NCI-H2196 (cell line): ENCODE data around the gene HRCT1.
A peak's percentile ranks its signal among the peaks of the same experiment; 100 is the strongest.
"Not testable (repeated sequence)": the region's sequence is repeated elsewhere in the genome, so short reads cannot be mapped to it uniquely, and the experiment has no call there.

ENCODE experiments used
- DNase-seq: peaks from one replicate; lab custom pipeline; 2025; ENCODE audit not compliant: unreplicated experiment; lab: John Stamatoyannopoulos, UW

The HRCT1 gene

DNA sequence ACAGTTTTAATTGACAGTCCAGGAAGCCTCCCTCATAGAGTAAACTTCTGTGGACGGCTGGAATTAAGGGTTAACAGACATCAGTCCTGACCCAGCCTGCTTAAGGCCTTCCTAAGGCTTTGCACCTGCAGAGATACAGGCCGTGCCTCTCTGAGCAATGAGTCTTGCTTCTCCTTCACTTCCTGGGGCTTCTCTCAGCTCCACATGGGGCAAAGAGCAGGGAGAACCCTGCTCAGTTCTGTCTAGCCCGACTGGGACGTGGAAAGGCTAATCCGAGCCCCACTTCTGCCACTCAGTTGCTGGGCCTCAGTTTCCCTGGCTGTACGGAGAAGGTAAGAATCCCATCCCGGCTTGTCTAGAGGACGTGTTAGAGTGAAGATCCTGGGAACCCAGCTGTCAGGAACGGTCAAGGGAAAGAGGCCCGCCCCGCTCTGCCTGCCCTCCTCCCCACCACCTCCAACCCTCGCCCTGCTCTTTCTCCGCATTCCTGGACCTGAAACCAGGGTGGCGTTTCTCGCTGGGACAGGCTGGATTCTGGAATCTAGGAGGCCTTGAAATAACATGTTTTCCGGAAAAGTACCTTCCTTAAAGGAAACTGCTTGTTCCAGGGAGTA lies 9.8 kb downstream of the HRCT1 start:
- DNase-seq = no peak

DNA sequence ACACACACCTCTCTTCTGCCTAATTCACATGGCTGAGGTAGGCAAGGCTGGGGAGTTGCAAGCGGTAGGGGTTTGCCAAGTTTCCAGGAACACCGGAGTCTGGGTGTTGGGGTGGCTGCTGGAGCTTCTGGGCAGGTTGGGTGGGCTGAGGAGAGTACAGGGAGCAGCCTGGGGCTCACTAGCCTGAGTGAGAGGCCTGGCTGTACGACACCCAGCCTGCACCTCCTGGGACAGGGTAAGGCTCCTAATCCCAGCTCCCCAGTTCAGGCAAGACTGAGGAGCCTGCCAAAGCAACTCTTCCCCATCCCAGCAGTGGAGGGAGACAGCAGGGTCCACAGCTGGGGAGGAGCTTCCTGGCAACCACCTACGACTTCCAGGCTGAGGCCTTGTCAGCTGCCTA lies 11.3 kb downstream of the HRCT1 start:
- no peak for DNase-seq

DNA sequence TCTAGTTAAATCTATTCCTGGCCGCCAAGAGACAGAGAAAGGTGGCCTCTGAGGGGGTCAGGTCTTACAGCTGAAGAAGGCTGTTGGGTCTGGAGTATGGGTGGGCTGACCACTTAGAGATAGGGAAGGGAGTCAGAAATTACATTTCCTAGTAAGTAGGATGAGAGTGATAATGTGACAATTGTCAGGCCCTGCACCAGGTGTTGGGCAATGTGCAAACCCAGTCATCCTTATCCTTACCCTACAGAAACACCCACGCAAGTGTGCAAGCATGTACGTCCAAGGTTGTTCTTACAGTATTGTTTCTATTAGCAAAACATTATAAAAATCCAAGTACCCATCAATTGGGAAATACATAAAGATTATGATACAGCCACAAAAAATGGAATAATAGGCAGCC lies 12.8 kb downstream of the HRCT1 start:
- no peak for DNase-seq

DNA sequence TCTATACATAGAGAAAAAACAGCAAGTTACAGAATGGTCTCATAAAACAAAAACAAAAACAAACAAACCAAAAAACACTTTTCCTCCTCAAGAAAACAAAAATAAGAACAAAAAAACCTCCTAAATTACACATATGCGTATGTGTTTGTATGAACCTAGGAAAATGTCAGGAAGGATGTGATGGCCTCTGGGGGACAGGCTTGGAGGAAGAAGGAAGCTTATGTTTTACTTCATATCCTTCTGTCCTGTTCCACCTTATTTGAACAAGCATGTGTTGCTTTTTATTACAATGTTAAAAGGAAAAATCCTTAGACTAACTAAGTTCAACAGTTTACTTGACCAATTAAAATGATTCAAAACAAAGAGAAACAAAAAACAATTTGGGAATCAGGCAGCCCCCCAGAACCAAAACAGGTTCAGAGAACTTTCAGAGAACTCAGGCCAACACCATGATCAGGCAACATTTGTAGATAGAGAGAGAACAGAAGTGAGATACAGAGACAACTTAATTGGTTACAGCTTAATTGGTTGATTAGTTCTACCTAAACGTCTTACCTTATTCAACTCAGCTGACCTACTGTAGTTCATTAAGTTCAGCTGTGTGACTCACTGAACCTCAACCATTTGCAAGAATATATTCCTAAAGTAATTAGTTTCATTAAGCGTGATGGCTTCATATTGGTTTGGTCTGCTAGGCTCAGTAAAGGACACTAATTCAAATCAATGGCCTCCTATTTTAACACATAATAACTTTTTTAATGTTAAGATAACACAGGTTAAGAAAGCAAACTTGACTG lies 13.4 kb downstream of the HRCT1 start:
- DNase-seq = no peak

DNA sequence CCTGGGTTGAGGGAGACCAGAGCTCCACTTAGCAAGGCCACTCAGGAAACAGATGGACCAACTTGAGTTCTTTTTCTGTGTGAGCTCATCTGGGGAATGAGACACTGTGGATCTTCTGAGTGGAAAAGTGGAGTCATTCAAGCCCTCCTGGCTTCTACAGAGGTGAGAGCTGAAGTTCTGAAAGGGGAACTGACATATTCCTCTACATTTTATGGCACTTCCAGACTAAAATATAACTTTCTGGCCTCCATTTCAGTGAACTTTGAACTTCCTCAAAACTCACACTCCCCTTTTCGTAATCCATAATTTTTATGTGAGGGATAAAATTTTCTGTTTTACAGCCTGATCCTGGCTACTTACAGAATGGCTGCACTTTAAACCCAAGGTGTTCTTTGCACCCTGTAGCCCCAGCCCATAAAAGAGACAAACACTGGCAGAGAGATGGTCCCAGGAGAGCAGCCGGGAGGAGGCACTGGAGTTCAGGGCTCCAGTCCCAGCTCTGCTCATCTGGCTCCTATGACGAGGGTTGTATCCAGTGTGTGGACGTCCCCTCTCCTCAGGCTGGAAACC lies 14.1 kb downstream of the HRCT1 start:
- no peak for DNase-seq

DNA sequence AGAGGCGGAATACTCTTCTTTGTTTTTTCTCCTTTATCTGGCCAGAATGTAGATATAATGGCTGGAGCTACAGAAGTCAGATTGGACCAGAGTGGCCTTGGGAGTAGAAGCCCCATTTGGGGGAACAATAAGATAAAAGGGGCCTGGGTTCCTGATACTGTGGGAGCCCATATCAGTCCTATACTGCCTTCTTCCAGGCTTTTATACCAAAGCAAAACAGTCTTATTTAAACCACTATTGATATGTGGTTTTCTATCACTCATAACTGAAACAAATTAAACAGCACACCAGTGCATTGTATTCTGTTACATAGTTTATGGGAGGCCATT lies 17.6 kb downstream of the HRCT1 start:
- no peak for DNase-seq

DNA sequence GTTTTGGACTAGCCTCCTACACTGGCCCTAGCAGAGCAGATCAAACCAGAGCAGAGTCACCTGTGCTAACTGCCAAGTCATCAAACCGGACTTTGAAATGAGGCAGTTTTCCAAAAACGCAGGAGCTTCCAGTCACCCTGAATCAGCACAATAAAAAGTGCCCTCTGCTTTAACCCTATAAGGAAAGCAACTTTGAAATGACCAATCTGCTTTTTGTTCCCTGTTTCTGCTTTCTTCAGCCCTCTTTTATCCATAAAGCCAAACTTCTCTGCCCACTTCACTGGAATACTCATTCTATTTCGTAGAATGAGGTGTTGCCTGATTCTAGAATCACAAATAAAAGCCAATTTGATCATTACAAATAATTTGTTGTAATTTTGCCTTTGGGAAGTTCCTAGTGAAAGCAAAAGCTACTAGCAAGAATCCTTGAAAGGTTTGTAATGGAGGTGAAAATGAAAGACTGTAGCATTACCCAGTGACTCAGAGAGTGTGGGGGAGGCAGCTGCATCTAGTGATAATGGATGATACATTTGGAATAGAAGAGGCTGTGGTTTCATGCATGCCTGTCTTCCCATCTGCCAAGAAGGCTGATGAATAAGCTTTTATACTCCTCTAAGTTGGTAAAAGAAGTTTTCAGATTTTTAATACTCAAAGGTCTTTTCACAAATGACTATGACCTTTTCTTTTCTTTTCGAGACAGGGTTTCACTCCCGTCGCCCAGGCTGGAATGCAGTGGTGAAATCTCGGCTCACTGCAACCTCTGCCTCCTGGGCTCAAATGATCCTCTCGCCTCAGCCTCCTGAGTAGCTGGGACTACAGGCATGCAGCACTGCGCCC lies 18.1 kb downstream of the HRCT1 start:
- peak; percentile 28 for DNase-seq

DNA sequence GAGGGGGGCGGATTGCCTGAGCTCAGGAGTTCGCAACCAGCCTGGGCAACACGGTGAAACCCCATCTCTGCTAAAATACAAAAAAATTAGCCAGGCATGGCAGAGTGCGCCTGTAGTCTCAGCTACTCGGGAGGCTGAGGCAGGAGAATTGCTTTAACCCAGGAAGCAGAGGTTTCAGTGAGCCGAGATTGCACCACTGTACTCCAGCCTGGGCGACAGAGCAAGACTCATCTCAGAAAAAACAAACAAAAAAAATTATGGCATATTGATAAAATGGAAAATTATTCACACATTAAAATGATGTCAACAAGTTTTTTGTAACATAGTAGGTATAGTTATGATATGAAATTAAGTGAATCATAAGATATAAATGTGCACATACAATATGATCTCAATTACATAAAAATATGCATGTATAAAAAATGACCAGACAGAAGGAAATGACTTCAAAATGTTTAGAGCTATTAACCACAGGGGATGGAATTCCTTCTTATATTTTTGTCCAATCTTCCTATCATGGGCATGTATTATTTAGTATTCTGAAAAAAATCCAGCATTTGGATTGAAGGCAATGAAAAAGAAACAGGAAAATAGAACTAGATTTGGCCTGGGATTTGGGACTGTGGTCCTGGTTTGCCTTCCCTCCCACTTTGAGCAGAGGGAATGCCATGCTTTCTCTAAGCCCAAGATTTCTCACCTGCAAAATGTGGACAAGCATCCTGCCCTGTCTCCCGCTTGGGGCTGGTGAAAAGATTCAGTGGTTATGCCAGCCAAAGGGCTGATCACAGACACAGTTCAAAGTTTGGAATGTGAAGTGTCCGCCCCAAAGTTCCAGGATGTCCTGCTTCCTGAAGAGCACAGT lies 22.8 kb downstream of the HRCT1 start:
- DNase-seq = no peak

DNA sequence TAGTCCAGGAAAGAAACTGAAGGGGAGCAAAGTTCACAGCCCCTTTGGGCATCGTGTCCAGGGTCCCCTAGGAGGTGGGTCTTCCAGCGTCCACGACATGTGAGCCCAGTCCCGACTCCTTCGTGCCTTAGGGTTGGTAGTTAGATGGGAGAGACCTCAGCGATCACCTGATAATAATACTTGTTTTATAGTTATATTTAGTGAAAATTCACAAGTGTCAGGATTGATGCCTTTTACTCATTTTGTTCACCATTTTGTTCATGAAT lies 23.4 kb downstream of the HRCT1 start:
- DNase-seq = no peak

DNA sequence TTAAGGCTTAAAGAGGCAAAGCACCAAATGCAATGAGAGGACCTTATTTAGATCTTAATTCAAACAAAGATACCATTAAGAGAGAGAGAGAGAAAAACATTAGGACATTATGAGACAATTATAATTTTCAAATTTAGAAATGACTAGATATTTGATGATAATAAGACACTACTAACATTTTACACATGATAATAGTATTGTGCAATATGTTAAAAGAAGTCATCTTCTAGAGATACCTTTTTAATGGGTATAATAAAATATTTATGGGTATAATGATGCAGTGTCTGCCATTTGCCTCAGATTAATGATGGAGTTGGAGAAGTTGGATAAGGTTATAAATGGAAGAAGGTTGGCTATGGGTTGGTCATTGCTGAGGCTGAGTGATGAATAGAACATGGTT lies 24.5 kb downstream of the HRCT1 start:
- no peak for DNase-seq

DNA sequence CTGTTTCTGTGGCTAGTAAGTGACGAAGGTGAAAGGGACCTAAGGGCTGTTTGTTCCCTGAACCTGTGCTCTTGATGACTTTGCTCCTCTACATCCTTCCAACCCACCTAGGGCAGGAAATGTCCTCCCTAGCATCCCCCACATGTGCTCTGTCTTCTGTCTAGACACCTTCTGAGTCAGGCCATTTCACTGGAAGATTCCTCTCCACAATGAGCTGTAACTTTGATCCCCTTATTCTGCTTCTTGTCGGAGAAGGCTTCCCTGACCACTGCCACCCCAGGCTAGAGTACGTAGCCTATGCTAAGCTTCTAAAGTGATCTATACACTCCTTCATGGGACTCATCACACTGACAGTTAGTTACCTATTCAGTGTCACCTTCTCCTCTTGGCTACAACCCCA lies 25.0 kb downstream of the HRCT1 start:
- DNase-seq = no peak

DNA sequence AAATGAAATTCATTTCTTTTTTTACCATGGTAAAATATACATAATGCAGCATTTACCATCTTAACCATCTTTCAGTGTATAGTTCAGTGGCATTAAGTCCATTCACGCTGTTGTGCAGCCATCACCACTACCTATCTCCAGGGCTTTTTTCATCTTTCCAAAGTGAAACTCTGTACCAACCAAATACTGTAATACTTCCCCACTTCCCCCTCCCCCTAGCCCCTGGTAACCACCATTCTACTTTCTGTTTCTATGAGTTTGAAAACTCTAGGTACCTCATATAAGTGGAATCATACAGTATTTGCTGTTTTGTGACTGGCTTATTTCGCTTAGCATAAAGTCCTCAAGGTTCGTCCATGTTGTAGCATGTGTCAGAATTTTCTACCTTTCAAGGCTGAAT lies 26.7 kb downstream of the HRCT1 start:
- DNase-seq = no peak

DNA sequence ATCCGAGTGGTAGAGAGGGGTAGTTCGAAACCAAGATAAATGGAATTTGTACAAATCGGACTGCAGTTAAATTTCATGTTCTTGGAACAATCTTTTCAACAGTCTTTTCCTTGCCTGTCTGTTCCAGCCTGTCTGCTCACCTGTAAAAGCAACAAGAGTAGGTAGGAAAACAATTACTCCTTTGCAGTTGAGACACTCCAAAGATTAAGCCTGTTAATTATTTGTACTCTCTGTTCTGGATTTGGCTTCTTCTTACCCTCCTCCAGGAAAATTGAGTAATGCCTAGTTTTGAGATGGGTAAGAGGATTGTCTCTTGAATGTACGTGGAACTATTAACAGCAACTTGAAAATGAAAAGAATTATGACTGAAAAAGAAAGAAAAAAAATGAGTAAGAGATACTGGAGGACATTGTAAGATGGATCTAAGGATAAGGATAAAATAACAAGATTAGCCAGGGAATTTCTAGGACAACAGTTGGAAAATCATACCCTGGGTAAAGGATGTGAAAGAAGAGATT lies 27.6 kb downstream of the HRCT1 start:
- DNase-seq = no peak

DNA sequence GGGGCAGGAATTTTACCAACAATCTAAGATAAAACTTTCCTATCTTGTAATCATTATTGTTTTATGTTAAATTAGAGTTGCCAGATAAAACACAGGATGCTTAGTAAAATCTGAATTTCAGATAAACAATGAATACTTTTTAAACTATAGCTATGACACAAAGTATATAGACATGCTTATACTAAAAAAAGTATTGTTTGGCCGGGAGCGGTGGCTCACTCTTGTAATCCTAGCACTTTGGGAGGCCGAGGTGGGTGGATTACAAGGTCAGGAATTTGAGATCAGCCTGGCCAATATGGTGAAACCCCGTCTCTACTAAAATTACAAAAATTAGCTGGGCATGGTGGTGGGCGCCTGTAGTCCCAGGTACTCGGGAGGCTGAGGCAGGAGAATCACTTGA lies 28.1 kb downstream of the HRCT1 start:
- not testable (repeated sequence) for DNase-seq

DNA sequence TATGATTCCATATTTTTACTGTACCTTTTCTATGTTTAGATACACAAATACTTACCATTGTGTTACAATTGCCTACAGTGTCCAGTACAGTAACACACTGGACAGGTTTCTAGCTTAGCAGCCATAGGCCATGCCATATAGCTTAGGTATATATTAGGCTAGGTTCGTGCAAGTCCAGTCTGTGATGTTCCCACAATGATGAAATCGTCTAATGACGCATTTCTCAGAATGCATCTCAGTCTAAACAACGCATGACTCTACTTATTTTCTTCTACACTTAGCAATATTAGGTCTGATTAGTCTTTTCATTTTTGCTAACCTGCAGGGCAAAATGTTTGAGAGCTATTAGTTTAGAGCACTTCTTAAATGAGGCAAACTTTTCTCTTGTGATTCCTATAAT lies 29.3 kb downstream of the HRCT1 start:
- DNase-seq = no peak

DNA sequence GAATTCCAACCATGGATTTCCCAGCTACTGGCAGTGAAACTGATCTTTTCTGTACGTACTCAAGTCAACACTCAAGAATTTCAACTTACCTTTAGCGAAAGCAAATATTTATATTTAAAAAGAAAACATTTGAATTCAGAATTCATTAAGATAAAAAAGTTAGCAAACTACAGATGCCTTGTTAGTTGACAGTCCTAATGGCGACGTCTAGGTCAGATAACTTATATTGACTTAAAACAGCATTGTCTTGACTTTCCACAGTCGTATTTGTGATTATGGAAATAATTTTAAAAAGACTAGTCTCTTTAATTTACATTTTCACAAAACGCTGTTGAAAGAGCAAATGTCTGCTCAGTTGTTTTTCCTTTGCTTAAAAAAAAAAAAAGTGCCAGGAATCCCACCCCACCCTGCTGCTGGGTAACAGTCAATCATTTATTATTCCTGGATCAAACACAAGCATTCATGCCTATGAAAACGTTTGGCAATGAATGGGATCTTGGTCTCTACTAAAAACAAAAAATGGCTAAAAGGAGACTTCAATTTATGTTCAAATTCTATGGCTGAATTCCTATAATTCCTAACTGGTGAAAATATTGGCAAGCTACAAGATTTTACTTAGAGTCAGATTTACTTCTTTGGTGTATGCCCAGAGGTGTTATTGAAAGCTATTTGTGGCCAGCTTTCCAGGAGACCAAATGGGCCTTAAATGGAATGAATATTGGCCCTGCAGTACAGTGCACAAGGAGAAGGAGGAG lies 29.9 kb downstream of the HRCT1 start:
- DNase-seq = no peak

DNA sequence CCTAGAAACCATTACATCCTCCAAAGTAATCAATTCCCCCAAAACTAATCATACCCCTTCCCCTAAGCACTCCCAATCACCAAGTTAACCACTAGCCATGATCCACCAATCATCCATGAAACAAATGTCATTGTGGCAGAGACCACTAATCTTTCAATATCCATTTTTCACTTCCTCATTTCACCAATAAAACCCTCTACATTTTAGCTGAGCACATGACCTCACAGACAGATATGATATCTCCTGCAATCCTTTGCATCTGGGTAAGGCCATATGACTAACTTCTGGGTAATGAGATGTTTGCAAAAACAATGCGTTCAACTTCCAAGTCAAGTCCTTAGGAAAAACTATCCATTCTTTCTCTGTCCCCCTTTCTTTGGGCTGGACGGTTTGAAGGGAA lies 31.2 kb downstream of the HRCT1 start:
- no peak for DNase-seq

DNA sequence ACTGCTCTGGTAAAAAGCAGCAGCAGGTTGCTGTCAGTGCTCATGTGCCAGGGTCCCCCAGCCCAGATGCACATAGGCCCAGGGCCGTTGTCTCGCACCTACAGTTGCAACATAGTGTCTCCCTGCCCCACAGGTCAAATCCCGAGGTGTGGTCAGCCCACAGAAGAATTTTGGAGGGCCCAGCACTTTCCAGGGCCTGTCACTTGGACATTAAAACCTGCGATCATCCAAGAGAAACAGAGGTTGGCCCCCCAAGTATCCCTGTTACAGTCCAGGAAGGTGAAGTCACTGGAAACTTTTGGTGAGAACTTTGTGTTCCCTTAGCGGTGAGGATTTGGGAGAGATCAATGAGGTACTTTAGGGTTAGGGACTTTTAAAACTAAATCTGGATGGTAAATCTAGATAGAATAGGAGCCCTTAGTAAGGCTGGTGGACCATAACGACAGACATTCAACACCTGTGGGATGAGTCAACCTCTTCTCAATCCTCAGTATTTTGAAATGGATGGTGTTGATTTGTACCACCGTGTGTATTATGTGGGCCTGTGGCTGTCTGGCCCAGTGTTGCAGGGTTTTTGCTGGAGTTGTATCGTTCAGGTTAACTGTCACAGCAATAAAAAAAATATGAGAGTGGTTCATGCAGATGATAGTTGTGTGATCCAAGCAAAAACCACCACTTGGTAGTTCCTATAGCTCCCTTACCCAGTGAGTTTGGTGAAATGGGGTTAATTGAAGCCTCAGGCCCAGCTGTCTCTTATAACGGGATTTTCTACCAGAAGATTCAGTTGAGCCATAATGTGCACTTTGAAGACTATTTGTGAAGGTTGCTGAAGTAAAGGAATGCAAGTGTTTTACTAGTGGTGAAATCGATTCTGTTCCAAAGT lies 32.7 kb downstream of the HRCT1 start:
- DNase-seq = no peak

DNA sequence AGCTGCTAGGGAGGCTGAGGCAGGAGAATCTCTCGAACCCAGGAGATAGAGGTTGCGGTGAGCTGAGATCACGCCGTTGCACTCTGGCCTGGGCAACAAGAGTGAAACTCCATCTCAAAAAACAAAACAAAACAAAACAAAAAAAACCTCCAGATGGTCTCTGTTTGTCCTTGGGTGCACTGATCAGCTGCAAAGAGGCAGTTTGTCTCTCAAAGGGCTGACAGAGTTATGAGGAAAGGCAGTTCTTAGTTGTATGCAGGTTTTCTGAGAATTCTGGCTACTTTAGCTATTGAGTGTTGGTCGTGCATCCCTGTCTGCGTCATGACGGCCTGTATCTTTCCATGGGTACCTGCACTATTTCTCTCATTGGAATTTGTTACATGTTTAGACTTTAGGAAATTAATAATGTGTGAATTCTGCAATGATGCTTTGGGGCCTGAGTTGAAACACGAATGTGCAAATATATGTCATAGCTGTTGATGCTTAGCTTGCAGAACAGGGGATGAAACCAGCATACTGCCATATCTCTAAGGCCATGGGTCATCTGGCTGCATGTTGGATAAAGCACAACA lies 33.8 kb downstream of the HRCT1 start:
- no peak for DNase-seq
